Skin epidermis (tissue), 12 donors: ENCODE results near the gene PPP1R1C.

Experiments used
- H3K27ac ChIP-seq, 21 experiments: fragments of 200-600 bp; sonication (generic) in 11 of 21; one replicate each; pipeline ENCODE4 v1.5.0; 2020; ENCODE audit warnings: mild to moderate bottlenecking in 3 of 21, inconsistent platforms in 2 of 21, moderate library complexity in 2 of 21
- H3K4me3 ChIP-seq, 7 experiments: fragments of 200-600 bp; sonication (generic) in 2 of 7; one replicate each; pipeline ENCODE4 v1.5.0; 2020; ENCODE audit warnings: inconsistent platforms in 2 of 7, mild to moderate bottlenecking in 2 of 7, moderate library complexity in 1 of 7

Gene PPP1R1C

GRCh38 chr2:181970160-181970794 lies 15.4 kb upstream of the PPP1R1C start:
- Histone ChIP-seq H3K4me3 (no peak overlapping the region), H3K27ac (no peak overlapping the region)

- peak overlapping the region in 1 of 21 experiments; percentile 6 for H3K27ac ChIP-seq
- H3K4me3 ChIP-seq, result no peak overlapping the region
Observed at GRCh38 chr2:181971032-181971431, 14.6 kb upstream of the PPP1R1C start.

GRCh38 chr2:181972431-181973170 lies 13.1 kb upstream of the PPP1R1C start:
- peak overlapping the region in 2 of 21 experiments; percentile 14 to 34 for H3K27ac ChIP-seq
- no peak overlapping the region for H3K4me3 ChIP-seq

- Histone ChIP-seq H3K27ac (peak overlapping the region in 2 of 21 experiments; percentile 14 to 34), H3K4me3 (no peak overlapping the region)
Observed at GRCh38 chr2:181973171-181973783, 12.4 kb upstream of the PPP1R1C start.

- Histone ChIP-seq H3K27ac (peak overlapping the region in 11 of 21 experiments; percentile 3 to 65 (median 48)), H3K4me3 (no peak overlapping the region)
Observed at GRCh38 chr2:181977661-181978350, 7.8 kb upstream of the PPP1R1C start.

GRCh38 chr2:181978351-181979150 lies 7.1 kb upstream of the PPP1R1C start:
- Histone ChIP-seq H3K4me3 (no peak overlapping the region), H3K27ac (peak overlapping the region in 11 of 21 experiments; percentile 3 to 65 (median 48))

GRCh38 chr2:181984060-181984459 lies 1.6 kb upstream of the PPP1R1C start:
- no peak overlapping the region for H3K27ac ChIP-seq
- no peak overlapping the region for H3K4me3 ChIP-seq

- Histone ChIP-seq H3K27ac (no peak overlapping the region), H3K4me3 (no peak overlapping the region)
Observed at GRCh38 chr2:181984814-181985631, 630 bp upstream of the PPP1R1C start.

- H3K27ac ChIP-seq, result no peak overlapping the region
- no peak overlapping the region for H3K4me3 ChIP-seq
Observed at GRCh38 chr2:181988154-181988924, 2.7 kb downstream of the PPP1R1C start.

- Histone ChIP-seq H3K27ac (no peak overlapping the region), H3K4me3 (no peak overlapping the region)
Observed at GRCh38 chr2:181989099-181989498, 3.4 kb downstream of the PPP1R1C start.

- Histone ChIP-seq H3K27ac (no peak overlapping the region), H3K4me3 (no peak overlapping the region)
Observed at GRCh38 chr2:181991171-181991885, 5.7 kb downstream of the PPP1R1C start.

GRCh38 chr2:181992776-181993175 lies 7.1 kb downstream of the PPP1R1C start:
- no peak overlapping the region for H3K4me3 ChIP-seq
- no peak overlapping the region for H3K27ac ChIP-seq

GRCh38 chr2:181995289-181995688 lies 9.6 kb downstream of the PPP1R1C start:
- no peak overlapping the region for H3K27ac ChIP-seq

GRCh38 chr2:181998041-181998835 lies 12.6 kb downstream of the PPP1R1C start:
- no peak overlapping the region for H3K4me3 ChIP-seq
- peak overlapping the region in 1 of 21 experiments; percentile 4 for H3K27ac ChIP-seq

More at GRCh38 chr2:181995289-181995688, 9.6 kb downstream of the PPP1R1C start:
- H3K4me3 ChIP-seq, result no peak overlapping the region

- H3K27ac ChIP-seq, result no peak overlapping the region
- no peak overlapping the region for H3K4me3 ChIP-seq
Observed at GRCh38 chr2:181998891-181999654, 13.4 kb downstream of the PPP1R1C start.

GRCh38 chr2:181999911-182000310 lies 14.3 kb downstream of the PPP1R1C start:
- Histone ChIP-seq H3K4me3 (no peak overlapping the region), H3K27ac (no peak overlapping the region)
